G401.6 (cell line): Measurements from ENCODE around the gene TMTC4.

Experiments used
- FAIRE-seq: peaks from 2 replicates; lab custom pipeline; 2012; peaks lifted over from hg19 to GRCh38; lab: Jason Lieb, UNC

Gene TMTC4

DNA sequence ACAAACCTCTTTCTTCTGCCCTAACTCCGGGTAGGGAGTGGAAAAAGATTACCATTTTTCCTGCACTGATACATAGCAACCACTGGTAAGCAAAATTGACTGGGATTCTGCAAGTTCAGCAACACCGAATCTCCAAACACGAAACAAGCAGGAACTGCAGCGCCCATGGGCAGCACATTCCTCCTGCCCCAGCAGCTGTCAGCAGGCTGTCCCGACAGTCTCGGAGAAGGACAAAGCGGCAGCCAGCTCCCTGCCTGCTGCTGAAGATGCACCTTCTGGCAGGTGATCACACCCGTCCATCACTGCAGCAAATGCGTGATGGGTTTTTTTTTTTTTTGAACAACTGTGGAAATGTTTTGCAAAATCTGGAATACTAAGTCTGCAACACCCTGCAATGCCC lies 6.7 kb downstream of the TMTC4 start:
- FAIRE-seq, result no peak

DNA sequence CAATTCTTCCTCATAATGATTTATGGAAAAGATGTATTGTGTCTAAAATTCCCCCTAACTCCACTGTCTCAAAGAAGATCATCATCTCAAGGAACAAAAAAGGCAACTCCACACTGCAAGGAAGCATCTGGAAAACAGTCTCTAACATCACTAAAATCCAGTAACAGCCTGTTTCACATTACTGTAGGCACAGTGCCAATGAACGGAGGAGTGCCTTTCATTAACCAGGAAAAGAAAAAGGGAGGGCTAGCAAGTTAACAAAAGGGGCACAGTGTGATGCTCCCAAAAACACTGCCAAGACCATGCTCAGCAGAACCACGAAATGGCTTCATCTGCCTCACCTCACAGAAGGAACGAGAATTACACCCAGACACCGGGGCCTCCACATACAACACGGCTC lies 8.5 kb downstream of the TMTC4 start:
- FAIRE-seq, result no peak

DNA sequence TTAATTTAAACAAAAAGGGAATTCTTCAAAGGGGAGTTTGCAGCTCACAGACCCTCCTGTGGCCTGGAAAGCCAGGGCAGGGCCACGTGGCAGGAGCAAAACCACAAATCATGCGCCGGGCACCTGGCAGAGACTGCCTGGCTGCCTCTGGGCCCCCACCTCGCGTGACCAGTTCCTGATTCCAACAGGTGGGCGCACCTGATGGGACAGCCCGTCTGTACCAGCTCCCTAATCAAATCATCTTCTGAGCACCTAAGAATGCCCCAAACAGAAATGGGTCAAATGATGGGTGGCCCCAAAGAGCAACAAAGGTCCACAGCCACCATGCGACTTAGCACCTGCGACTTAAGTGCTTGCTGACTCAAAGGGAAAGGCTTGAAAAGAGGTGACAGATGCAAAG lies 9.2 kb downstream of the TMTC4 start:
- no peak for FAIRE-seq

DNA sequence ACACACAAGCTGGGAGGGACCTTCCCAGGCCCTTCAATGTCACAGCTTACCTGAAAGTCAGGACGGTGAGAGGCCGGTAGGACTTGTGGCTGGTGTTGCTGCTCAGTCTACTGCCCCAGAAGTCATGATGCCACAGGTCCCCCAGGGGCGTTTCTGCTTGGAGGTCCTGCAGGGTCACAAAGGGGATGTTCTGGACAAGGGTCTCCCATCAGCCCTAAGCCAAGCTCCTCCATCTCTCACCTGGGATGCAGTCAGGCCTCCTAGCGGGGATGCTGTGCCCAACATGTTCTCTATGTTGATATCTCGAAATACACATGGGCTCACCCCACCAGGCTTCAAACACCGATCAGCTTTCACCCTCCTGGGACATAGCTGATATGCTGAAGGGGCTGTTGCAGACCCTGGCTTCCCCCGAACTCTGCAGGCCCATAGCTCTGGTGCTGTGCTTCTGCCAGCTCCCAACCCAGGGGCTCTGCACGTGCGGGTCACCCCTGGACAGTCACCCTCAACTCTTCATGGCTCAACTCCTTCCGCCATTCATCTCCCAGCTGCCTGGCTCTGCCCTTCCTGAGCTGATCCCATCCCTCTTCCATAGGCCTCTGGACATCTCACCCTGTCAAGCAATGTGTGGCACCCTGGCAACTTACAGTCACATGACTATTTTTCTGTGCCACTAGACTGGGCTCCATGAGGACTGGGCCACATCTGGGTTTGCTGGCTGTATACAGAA lies 10.3 kb downstream of the TMTC4 start:
- FAIRE-seq, result no peak

DNA sequence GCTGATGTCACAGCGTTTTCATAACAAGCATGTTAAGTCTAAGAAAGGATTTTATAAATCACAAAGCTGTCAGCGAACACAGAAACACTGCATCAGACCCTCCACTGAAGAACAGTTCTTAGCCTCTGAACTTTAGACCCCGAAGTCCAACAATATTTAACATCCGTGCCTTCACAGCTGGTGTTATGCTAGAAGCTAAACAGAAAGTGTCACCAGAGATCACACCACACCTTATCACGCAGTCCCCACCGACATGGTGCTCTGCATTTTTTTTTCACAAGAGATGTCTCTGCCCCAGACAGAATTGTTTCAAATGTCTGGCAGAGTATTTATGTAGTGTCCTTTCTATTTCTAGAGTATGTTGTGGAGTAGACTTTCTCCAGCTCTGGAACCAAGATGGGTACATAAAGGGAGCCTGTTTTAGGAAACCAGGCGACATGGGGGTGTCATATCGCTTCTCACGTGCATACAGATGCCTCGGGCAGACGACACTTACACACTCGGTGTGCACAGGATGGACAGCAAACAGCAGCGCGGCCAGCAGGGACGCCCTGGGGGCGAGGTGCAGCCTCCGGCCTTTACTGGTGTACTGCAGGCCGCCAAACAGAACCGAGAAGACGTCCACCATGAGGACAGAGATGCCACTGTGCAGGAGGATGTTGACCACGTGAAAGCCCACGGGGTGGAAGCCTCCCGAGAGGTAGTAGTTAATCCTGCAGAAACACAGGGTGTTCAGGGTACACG lies 12.0 kb downstream of the TMTC4 start:
- FAIRE-seq, result no peak

DNA sequence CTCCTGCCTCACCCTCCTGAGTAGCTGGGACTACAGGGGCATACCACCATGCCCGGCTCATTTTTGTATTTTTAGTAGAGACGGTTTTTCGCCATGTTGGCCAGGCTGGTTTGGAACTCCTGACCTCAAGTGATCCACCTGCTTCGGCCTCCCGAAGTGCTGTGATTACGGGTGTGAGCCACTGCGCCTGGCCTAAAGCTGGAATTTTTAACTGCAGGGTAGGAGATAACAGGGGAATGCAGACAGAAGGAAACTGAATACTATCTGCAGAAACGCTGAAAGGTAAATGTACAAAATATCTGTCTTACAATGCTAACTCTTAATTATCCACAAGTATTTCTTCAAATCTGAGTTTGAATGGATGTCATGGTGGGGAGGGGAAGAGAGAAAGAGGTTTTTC lies 13.8 kb downstream of the TMTC4 start:
- FAIRE-seq, result no peak

DNA sequence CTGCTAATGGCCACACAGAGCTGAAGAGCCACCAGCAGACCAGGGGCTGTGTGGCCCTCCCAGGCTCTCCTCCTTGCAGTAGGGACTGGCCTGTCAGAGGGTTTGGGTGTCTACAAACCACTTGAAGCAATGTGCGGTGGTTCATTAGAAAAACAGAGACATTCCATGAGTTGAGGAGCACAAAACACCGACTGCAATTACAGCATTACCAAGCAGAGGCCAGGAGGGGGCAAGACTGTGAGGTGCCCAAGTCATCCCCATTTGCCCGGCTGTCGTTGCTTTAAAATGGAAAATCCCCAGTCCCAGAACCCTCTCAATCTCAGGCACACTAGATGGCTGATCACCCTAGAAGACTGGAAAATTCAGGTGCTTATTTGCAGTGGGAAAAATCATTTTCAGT lies 15.0 kb downstream of the TMTC4 start:
- FAIRE-seq, result no peak

DNA sequence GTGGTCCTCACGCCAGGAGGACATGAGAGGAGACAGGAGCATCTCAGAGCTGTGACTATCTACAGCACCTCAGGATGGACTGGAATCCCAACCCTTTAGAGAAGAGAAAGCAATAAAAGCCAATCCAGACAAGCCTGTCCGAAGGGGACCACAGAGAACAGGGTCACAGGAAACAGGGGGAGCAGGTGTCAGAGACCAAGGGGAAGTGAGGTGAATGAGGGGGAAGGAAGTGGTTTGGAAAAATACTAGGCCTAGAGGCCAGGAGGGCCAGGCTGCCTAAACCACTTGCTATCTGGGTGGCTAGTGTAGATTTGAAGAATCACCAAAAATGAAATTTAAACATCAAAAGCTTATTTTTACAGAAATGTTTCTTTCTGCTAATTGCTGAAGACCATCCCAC lies 16.2 kb downstream of the TMTC4 start:
- no peak for FAIRE-seq

DNA sequence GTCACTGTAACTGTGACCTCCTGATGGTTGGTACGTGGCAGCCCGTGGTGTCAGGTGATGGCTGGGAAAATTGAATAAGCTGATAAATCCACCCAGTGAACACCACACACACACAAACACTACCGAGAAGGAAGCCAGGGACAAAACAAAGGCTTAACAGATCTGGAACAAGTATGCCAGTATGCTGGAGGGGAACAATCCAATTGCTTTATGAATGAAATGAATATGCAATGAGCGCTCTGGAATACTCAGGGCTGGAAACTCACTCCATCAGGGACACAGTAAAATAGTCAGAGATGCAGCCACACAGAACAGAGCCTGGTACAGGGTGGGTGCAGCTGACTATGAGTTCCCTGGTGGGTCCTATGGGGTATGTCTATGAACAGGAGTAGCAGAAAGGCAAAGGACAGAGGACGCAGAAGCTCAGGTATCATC lies 16.7 kb downstream of the TMTC4 start:
- no peak for FAIRE-seq

DNA sequence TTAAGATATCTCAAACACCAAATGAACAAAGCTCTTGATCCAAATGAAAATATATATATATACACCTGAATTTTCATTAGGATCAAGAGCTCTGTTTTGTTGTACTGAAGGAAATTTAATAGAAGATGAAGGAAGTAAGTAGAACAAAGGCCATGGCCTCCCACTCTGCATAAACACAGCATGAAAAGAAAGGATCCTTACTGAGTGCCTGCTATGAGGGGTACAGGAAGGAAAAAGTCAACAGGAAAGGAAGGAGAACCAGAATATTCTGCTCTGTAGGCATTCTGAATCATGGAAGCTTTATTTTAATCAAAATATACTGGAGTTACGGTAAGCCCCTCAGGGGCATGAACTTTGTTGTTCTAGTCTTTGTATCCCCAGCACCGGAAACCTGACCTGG lies 22.1 kb downstream of the TMTC4 start:
- no peak for FAIRE-seq

DNA sequence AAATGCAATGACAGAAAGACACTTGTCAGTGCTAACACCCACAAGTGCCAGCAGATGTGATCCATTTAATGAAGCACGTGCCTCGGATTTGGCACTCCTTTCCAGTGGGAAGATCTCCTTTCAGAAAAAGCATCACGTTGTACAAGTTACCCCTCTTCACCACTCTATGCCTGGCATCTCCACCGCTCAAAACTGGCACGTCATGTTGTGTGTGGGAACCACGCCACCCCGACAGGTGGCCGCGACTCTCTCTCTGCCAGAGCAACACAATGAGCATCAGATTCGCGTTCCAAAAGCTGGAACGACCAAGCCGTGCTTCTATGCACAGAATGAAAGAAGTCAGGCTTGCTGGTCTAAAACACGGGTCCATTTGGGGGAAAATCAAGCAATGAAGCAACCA lies 24.3 kb downstream of the TMTC4 start:
- FAIRE-seq, result no peak

DNA sequence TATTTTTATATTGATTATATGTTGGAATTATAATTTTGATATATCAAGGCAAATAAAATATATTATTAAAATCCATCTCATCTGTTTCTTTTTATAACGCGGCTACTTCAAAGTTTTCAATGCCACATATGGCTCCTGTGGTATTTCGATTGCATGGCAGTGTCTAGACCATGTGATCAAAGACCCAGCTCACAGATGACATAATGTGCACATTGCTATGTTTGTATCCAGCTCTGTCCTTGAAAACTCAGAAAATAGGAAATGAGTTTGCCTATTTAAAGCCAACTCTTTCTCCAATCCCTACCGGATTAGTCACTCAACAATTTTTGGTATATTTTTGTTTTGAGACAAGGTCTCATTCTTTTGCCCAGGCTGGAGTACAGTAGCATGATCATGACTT lies 26.2 kb downstream of the TMTC4 start:
- FAIRE-seq, result no peak

DNA sequence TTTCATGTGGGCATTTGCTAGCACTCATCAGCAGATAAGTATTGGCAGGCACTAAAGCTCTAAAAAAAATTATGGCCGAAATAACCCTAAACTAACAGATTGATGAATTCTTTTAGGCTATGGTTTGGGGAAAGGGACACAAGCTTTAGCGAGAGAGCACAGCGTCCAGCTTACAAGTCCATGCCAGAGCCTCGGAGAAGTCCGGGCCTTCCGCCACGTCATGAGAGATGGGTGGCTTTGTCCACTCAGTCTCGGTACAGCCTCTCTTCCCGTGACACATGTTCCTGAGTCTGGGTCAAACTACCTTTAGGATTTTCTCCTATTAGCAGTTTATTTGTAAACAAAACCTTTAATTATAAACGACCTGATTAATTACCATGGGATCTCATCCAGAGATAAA lies 27.7 kb downstream of the TMTC4 start:
- no peak for FAIRE-seq

DNA sequence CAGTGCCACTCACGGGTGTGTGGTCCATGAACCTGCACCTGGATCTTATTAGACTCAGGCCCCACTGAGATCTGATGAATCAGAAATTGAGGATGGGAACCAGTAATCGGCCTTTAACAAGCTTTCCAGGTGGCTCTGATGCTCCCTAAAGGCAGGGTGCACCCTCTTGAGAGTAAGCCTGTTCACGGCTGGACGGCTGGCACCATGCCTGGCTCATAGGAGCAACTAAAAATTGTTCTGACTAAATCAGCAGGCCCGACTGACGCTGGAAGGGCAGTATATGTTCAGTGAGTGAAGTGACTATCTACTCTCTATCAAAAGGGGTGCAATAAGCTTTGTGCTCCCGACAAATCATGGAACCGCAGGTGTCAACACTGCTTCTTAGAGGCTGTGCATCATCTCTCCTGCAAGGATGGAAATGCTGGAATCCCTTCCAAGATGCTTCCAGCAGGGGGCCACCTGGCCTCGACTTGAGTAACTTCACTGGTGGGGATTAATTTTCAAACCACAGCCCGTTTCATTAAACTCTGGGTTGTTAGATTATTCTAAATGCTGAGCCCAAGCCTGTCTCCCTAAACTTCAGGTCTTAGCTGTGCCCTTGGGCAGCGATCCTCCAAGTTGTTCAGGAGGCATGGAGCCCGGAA lies 28.4 kb downstream of the TMTC4 start:
- FAIRE-seq, result no peak

DNA sequence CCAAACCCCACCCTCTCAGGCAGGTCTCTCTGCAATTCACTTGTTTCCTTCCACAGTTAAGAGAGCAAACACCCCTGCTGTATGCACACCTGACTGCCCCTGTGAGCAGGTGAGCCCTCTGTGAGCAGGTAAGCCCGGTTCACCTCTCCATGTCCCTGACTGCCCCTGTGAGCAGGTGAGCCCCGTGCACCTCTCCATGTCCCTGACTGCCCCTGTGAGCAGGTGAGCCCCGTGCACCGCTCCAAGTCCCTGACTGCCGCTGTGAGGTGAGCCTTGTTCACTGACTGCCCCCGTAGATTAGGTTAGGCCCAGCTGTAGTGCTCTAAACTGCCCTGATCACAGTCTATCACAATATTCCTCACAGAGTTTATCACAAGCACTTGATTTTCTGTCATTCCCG lies 29.2 kb downstream of the TMTC4 start:
- no peak for FAIRE-seq

DNA sequence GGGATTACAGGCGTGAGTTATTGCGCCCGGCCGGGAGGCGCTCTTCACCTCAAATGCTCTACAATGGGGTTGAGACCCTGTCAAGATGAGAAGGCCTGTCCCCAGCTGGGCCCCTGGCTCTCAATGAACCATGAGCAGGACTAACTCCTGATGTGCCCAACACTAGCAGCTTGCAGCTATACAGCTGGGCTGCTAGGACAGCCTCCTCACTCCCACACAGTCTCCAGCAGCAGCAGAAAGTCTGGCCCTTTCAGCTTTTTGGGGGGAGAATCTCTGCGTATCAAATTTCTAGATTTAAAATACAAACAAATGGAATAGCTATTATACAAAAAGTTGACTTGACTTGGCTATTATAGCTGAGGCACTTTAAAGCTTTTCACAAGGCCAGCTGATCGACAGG lies 30.2 kb downstream of the TMTC4 start:
- FAIRE-seq, result no peak

DNA sequence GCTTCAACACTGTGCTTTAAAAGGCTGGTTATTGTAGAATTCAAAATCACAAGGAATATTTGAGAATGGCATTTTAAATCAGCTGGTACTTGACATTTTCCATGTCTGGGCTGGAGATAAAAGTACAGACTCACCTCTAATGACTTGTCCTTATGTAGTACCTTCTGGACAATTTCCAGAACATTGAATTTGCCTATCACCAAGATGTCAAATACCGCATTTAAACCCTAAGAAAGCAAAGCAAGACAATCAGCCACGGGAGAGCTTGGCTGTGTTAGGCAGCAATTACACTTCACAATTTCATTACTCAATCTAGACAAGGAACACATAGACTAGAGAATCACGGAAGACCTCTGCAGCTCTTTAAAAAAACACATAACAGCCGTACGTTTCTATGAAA lies 36.8 kb downstream of the TMTC4 start:
- no peak for FAIRE-seq

DNA sequence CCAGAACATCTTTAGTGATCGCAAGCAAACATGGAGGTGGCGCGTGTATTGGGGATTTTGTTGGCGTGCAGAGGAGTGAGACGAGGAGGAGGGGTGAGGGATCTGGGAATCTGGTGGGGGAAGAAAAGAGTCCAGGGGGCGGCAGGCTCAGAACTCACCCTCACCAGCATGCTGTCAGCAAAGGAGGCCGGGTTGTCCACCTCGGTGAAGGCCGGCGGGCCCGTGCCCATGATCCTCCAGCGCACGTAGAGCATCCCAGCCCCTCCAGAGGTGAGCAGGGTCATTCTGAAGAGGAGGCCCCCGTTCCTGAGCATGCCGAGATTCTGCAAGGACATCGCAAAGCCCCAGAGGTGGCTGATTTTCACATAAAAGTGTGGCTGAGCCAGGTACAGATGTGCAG lies 37.2 kb downstream of the TMTC4 start:
- no peak for FAIRE-seq

DNA sequence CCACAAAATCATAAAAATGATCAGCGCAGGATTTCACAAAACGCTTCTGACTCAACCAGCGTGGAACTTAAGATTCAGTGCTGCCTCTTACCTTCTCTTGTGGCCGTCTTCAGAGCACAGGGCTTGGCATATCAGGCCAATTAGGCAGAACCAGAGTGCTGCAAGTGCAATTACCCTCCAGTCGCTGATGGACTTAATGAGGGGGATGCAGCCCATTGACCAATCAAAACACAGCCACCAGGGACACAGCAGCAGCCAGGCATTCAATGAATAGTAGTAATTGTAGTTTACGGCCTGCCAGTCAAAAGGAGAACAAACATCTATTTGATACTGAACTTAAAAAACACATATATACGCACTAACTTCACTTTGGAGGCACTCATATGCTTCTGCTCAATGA lies 38.2 kb downstream of the TMTC4 start:
- no peak for FAIRE-seq

DNA sequence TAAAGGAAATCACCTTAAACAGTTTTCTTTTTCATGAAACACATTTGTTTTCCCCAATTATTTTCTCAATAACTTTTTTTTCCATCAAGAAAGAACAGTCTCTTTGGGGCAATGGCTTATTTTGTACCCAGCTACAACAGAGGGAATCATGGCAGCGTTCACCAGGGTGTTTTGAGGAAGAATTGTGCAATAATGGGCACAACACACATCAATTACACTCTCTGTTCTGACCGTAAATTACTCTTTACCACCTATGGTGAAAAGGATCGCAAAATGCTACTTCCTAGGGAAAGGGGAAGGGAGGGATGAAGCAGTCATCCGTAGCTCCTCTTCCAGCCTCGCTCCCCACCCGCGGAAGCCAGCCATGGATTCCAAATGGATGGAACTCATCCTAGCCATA lies 38.6 kb downstream of the TMTC4 start:
- no peak for FAIRE-seq

DNA sequence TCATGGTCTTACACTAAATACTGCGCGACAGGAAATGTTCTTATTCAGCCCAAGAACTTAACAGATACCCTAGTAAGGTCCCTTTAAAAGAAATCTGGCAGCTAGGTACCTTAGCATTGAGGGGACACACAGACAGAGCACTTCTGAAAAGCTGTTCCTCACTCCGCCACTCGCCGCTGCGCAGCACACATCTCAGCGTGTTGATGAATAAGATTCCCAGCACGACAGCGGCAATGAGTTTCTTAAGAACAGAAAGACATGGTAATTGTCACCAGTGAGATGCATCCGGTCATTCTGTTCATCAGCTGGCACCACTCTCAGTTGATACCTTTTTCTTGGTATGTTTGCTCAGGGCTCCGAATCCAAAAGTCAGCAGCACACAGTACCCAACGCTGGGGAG lies 39.9 kb downstream of the TMTC4 start:
- FAIRE-seq, result no peak

DNA sequence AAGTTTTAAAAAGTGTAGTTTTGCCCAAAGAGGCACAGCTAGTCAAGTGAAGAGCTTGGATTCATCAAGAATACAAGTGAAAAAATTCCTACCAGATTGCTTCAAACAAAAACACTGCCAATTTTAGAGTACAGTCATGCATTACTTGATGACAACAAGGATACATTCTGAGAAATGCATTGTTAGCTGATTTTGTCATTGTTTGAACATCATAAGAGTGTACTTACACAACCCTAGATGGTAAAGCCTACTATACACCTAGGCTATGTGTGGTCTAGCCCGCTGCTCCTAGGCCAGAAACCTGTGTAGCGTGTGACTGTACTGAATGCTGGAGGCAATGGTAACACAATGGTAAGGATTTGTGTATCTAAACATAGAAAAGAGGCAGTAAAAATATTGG lies 41.1 kb downstream of the TMTC4 start:
- FAIRE-seq, result no peak

DNA sequence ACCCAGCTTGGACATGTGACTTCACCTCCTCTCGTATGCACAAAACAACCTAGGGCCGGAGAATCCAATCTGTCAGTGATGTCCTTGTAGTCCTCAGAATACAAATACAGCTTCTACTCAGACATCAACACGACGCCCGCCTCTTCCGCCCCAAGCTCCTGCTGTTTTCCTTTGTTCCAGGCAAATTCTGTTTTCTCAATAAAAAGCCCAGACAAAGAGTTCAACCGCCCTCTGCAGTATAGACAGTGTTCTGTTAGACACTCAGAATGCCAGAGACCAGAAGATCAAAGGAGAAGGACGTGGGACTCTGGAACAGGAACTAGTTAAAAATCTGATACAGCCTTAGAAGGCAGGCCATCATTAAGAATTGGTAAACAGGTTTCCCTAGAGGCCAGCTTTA lies 44.0 kb downstream of the TMTC4 start:
- FAIRE-seq, result no peak

DNA sequence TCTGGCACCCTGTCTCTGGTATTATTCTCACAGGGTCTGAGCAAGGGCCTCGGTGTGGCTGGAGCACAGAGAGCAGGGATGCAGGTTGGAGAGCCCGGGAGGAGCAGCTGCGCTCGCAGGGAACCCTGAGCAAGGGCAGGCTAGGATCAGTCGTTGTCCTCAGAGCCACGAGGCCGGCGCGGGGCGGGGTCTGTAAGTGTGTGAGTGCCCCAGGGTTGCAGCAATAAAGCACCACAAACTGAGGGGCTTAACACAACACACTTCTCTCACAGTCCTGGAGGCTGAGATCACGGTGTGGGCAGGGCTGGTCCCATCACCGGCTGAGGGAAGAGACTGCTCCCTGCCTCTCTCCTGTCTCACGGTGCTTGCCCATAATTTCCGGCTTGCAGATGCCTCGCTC lies 47.5 kb downstream of the TMTC4 start:
- no peak for FAIRE-seq
